ENCODE data around the gene JAG2. TPM values are rescaled to one million over a fixed set of nuclear protein-coding genes. Genes with fewer than 3 reads are reported as not detected.

Gene JAG2
- total and polyA plus RNA-seq, 8 donors, result 10.1 to 34.2 (median 14.6) TPM

DNA sequence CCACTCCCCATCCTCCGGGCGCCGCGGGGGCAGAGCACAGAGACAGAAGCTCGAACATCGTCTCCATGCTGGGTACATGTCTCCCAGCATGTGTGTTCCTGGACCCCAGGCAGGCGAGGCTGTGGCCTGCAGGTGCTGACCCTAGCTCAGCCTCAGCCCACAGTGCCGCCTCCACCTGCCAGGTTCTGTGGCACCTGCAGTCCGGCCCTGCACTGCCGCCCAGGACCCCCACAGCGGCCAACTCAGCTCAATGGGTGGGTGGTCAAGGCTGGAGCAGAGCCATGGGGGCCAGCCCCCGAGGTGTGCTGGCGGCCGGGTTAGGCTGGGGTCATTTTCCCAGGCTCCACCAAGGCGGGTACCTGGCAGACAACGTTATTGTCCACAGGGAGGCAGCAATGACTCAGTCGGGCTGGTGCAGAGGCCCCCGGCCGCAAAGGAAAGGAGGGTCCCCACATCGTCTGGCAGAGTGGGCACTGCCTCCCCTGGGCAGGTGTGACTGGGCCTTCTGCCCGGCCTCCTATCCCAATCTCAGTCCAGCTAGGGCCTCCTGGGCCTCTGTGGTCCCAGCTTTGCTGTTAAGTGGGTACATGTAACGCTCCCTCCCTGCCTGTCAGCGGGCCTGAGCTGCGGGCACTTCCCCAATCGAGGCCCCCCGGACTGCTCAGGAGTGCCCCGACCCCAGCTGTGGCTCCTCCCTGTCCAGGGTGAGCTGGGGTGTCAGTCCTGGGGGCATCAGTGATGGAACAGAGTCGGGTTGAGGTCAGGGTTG is 32.8 kb upstream of the JAG2 start:
- Histone ChIP-seq H3K27ac (peak overlapping the region in 1 of 2 donors; percentile 58), H3K4me1 (peaks cover 25 to 64% of the 10 kb centered on the region in 2 donors), H3K36me3 (no peaks in the 10 kb centered on the region), H3K27me3 (peaks cover 13 to 59% of the 10 kb centered on the region in 2 donors), H3K4me3 (no peak overlapping the region), H3K9me3 (no peaks in the 10 kb centered on the region)
- DNase-seq (no peak), ATAC-seq (no peak)
- intact Hi-C loops (cut with DNase I), result loop anchor here in 1 of 2 donors (5.0 kb wide), 2 partner anchors 81 to 151 kb away; no protein-coding TSS in a partner anchor
- TF ChIP-seq, protein P1, sequence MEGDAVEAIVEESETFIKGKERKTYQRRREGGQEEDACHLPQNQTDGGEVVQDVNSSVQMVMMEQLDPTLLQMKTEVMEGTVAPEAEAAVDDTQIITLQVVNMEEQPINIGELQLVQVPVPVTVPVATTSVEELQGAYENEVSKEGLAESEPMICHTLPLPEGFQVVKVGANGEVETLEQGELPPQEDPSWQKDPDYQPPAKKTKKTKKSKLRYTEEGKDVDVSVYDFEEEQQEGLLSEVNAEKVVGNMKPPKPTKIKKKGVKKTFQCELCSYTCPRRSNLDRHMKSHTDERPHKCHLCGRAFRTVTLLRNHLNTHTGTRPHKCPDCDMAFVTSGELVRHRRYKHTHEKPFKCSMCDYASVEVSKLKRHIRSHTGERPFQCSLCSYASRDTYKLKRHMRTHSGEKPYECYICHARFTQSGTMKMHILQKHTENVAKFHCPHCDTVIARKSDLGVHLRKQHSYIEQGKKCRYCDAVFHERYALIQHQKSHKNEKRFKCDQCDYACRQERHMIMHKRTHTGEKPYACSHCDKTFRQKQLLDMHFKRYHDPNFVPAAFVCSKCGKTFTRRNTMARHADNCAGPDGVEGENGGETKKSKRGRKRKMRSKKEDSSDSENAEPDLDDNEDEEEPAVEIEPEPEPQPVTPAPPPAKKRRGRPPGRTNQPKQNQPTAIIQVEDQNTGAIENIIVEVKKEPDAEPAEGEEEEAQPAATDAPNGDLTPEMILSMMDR (IDR thresholded peaks at IDR 0.05), result no peak

- H3K4me3 ChIP-seq, result no peak overlapping the region
- H3K9me3 ChIP-seq, result no peaks in the 10 kb centered on the region
- ATAC-seq (no peak), DNase-seq (no peak)
- TF ChIP-seq, protein P1 (IDR thresholded peaks at IDR 0.05), result no peak
- H3K27ac ChIP-seq, result no peak overlapping the region
- intact Hi-C loops (cut with DNase I), result loop anchor here in 1 of 2 donors (5.0 kb wide), 2 partner anchors 82 to 152 kb away; no protein-coding TSS in a partner anchor
- H3K27me3 ChIP-seq, result peaks cover 20 to 66% of the 10 kb centered on the region in 2 donors
- H3K4me1 ChIP-seq, result peaks cover 27 to 71% of the 10 kb centered on the region in 2 donors
- no peaks in the 10 kb centered on the region for H3K36me3 ChIP-seq
These were observed 32.1 kb upstream of the JAG2 start for GRCh38 chr14:105200641-105201040.

GRCh38 chr14:105200074-105200473 is 31.5 kb upstream of the JAG2 start:
- no peak for DNase-seq
- peaks cover 21 to 71% of the 10 kb centered on the region in 2 donors for H3K27me3 ChIP-seq

DNA sequence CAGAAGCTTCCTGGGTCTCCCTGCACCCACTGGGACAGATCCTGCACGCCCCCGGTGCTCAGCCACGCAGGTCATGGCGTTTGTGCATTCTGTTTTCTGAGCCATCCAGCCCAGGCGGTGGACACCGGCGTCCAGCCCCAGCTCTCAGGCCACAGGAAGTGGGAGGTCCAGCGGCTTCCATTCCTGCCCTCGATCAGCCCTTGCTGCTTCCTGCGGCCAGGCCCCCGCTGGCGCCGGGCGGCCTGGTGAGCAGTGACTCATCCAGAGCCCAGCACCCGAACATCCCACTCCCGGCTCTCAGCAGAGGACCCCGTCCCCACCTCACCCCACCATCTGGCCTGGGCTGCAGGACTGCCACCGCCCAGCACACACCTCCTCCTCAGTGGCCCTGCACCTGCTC is 30.5 kb upstream of the JAG2 start:
- TF ChIP-seq, protein P1 (IDR thresholded peaks at IDR 0.05), result no peak
- peaks cover 21 to 81% of the 10 kb centered on the region in 2 donors for H3K27me3 ChIP-seq
- peak; percentile 4 for ATAC-seq
- H3K27ac ChIP-seq, result peak overlapping the region; percentile 53 to 81
- H3K4me3 ChIP-seq, result no peak overlapping the region
- intact Hi-C loops (cut with DNase I), result no loop called here
- no peaks in the 10 kb centered on the region for H3K9me3 ChIP-seq
- H3K36me3 ChIP-seq, result no peaks in the 10 kb centered on the region
- H3K4me1 ChIP-seq, result peaks cover 16 to 82% of the 10 kb centered on the region in 2 donors
- DNase-seq, result no peak

More at GRCh38 chr14:105200074-105200473, 31.5 kb upstream of the JAG2 start:
- Histone ChIP-seq H3K4me1 (peaks cover 24 to 72% of the 10 kb centered on the region in 2 donors), H3K27ac (no peak overlapping the region), H3K36me3 (no peaks in the 10 kb centered on the region), H3K9me3 (no peaks in the 10 kb centered on the region), H3K4me3 (no peak overlapping the region)
- TF ChIP-seq, protein P1 (IDR thresholded peaks at IDR 0.05), result no peak
- intact Hi-C loops (cut with DNase I), result loop anchor here in 1 of 2 donors (5.0 kb wide), 2 partner anchors 82 to 152 kb away; no protein-coding TSS in a partner anchor
- ATAC-seq, result no peak

DNA sequence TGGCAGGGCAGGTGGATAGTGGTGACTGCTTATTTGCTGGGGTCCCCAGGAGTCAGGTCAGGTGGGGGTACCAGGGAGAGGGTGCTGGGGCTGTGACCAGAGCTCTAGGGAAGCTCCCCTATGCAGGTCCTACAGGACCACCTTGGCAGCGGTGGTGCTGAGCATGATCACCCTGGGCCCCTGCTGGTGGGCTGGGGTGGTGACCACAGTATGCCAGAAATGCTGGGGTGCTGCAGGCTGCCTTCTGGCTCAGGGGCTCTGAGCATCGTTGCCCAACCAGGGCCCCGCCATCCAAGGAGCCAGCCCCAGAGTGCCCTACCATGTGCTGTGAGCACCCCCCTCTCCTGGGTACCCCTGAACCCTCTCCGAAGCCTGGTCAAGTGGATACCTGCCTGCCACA is 30.0 kb upstream of the JAG2 start:
- TF ChIP-seq, protein P1 (IDR thresholded peaks at IDR 0.05), result no peak
- peaks cover 19 to 86% of the 10 kb centered on the region in 2 donors for H3K4me1 ChIP-seq
- H3K36me3 ChIP-seq, result no peaks in the 10 kb centered on the region
- no peak overlapping the region for H3K4me3 ChIP-seq
- H3K27me3 ChIP-seq, result peaks cover 21 to 86% of the 10 kb centered on the region in 2 donors
- DNase-seq (no peak), ATAC-seq (no peak)
- no peaks in the 10 kb centered on the region for H3K9me3 ChIP-seq
- intact Hi-C loops (cut with DNase I), result no loop called here
- H3K27ac ChIP-seq, result peak overlapping the region; percentile 53 to 81
